GM19463 (cell line): Measurements from ENCODE around the gene WIF1.

Experiments
- ATAC-seq: cut with Tn5 transposase; IDR thresholded peaks from one replicate; pipeline ENCODE4 v1.9.1; 2021; ENCODE audit warnings: mild to moderate bottlenecking, moderate library complexity; ENCODE audit not compliant: unreplicated experiment

The WIF1 gene

DNA sequence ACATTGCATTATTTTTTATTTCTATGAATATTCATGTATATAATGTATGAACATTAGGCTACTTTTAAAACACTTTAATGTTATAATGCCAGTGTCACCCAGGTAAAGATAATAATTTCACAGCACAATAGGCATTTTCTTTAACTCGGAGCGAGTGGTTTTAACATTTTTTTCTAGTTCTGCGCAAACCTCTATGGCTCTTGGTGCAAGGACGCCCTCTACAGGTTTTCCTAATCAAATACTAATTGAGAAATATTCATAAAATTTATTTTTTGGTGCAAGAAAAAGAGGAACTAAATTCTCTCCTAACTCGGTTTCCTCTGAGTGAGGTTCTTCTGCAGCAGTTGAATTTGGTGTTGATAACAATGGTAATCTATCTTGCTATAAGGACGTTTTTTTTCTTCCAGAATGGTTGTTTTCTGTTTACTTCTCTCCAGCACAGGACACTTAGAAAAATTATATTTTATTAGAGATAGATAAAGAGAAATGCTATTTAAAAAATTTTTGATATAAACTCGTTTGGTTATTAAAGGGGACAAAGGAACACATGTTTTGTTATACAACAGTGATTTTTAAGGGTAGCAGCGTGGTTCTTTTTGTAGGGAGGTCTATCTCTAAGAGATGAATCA is 2.4 kb upstream of the WIF1 start:
- no peak for ATAC-seq

- ATAC-seq: no peak
These were observed 1.6 kb upstream of the WIF1 start for GRCh38 chr12:65122703-65123102.

DNA sequence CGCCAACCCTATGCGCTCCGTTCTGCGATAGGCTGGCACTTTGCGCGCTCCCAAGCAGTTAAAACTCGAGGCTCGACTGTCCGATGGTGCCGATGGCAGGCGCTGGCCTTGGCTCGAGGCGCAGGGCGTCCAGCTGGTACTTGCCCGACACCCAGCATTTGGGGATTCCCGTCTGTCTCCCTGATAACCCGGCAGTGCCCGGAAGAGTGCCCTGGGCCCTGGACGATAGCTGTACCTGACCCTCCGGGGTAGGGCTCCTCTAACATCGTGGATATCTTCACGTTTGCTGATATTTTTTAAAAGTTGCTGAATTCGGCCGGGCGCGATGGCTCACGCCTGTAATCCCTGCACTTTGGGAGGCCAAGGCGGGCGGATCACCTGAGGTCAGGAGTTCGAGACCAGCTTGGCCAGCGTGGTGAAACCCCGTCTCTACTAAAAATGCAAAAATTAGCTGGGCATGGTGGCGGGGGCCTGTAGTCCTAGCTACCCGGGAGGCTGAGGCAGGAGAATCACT is 908 bp upstream of the WIF1 start:
- ATAC-seq: no peak

DNA sequence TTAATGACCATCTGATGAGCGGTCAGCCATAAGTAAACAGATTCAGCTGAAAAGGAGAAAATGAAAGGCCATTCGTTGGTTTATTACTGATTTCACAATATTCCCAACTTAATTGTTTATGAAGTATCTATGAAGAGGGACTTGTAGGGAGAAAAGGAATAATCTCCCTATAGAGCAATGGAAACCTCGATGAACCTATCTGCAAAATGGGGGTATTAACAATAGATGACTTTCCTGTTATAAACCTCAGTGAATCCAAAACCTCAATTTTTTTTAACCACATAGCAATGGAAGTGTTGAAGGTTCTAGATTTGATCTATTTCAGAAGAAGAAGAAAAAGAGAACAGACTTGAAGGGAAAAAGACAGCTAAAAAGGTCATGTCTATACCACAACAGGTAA is 2.0 kb downstream of the WIF1 start:
- ATAC-seq: no peak

GRCh38 chr12:65113621-65114035 is 7.5 kb downstream of the WIF1 start:
- ATAC-seq: no peak

- no peak for ATAC-seq
These were observed 14.2 kb downstream of the WIF1 start for GRCh38 chr12:65106948-65107347.

GRCh38 chr12:65100140-65100539 is 21.0 kb downstream of the WIF1 start:
- ATAC-seq: no peak

DNA sequence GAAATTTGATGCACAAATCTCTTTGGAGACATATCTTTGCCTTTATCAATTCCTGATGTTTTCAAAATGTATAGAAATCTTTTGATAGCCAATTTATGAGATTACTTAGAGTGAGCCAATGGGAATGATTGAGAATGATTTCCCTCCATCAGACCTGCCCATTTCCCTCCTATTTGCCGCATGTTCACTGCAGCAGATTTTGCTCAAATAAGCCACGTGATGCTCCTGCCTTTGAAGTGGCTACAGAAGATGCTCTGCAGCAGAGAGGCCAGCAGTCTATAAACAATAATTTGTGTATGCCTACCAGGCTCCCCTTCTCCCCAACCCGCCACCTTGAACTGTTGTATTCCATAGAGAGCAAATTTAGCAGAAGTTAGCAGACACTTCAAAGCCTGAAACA is 21.9 kb downstream of the WIF1 start:
- ATAC-seq: no peak

- no peak for ATAC-seq
These were observed 22.7 kb downstream of the WIF1 start for GRCh38 chr12:65098364-65098763.

DNA sequence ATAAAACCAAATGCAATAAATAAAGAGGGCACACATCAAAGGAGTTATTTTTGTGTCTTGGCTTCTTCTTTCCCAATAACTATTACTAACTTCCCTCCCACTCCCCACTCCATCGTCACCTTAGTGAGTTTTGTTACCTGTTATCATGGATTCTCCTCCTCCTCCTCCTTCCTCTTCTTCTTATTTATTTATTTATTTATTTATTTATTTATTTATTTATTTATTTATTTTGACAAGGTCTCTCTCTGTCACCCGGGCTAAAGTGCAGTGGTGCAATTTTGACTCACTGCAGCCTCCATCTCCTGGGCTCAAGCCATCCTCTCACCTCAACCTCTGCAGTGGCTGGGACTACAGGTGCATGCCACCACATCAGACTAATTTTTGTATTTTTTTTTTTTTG is 26.4 kb downstream of the WIF1 start:
- ATAC-seq: no peak

- ATAC-seq: no peak
These were observed 27.5 kb downstream of the WIF1 start for GRCh38 chr12:65093606-65094005.

DNA sequence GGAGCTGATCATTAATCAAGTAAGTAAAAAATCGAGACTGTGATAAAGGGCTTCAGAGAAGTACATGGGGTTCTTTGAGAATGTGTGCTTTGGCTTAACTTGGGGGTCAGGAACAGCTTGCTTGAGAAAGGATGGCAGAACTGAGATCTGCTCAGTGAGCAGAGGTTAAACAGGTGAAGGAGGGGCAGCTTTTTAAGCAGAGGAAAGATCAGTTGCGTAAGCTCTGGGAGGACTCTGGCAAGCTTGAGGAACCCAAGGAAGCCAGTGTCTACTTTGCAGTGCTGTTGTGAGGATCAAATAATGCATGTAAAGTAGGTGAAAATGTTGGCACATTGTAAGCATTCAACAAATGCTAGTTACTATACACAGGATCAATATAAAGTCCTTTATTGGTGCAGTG is 30.6 kb downstream of the WIF1 start:
- ATAC-seq: no peak

DNA sequence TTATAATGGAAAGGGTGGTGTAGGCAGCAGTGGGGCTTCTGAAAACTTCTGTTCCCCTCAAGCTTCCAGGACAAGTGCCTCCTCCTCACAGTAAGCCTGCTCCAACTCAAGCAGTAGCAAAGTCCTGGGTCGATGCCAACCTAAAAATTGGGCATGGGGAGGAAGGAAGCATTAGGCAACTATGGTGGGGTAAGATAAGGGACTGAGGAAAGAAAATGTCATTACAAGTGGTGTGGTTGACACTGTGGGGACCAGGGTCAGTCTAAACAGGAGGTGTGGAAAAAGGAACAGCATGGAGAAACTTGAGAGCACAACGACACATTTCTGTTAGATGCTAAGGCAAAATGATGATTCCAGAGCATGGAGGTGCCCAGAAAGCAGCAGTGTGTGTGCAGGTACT is 34.9 kb downstream of the WIF1 start:
- no peak for ATAC-seq

- no peak for ATAC-seq
These were observed 36.5 kb downstream of the WIF1 start for GRCh38 chr12:65084579-65084978.

GRCh38 chr12:65083581-65083980 is 37.5 kb downstream of the WIF1 start:
- ATAC-seq: no peak

DNA sequence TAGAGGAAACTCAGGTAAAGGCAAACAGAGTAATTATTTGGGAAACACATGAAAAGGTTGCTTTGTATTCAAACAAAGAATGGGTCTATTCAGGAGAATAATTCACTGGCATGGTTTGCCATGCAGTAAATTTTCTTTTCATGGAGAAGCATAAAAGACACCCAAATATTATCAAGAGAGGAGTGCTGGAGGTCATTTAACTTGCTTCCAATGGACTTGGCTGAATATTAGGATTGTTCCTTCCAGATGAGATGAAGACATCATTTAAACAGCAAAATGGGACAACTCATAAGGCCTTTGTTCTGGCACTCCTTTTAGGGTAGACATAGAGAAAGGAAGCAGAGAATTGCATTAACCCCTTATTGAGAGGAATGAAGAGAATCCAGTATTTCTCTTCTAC is 38.7 kb downstream of the WIF1 start:
- ATAC-seq: no peak

- ATAC-seq: no peak
These were observed 39.6 kb downstream of the WIF1 start for GRCh38 chr12:65081496-65081895.

- ATAC-seq: no peak
These were observed 46.2 kb downstream of the WIF1 start for GRCh38 chr12:65074932-65075331.

DNA sequence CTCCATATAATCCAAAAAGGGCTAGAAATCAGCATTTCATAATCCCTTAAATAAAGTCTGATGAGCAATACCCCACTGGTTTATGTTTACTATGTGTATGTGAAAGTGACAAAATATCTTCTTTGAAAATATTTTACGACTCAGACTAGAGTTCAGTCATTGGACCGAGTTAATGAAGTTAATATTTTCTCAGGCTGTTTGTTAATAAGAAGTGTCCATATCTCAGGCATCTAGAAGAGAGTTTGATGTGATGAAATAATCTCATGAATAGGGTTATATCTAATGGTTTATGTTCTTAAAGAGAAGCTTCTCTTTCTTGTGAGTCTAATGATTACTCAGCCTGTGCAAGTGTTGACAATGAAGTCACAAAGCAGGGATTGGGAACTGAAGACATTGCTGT is 51.8 kb downstream of the WIF1 start:
- ATAC-seq: no peak

DNA sequence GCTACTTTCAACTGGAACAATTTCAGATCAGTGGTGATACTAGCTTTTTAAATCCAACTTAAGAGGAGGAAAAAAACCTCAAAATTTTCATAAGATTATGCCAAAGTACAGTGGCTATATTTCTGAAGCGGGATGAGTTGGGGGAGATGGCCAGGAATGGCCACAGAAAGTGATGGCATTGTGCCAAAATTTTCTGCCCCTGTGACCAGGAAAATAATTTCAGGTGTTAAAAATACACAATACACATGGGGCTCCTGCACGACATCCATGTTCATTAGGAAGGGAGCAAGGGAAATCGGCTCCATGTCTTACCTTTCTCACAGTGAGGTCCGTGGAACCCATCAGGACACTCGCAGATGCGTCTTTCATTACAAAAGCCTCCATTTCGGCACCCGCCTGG is 53.7 kb downstream of the WIF1 start:
- ATAC-seq: no peak

GRCh38 chr12:65055859-65056258 is 65.2 kb downstream of the WIF1 start:
- ATAC-seq: no peak

GRCh38 chr12:65051218-65051617 is 69.9 kb downstream of the WIF1 start:
- ATAC-seq: no peak

DNA sequence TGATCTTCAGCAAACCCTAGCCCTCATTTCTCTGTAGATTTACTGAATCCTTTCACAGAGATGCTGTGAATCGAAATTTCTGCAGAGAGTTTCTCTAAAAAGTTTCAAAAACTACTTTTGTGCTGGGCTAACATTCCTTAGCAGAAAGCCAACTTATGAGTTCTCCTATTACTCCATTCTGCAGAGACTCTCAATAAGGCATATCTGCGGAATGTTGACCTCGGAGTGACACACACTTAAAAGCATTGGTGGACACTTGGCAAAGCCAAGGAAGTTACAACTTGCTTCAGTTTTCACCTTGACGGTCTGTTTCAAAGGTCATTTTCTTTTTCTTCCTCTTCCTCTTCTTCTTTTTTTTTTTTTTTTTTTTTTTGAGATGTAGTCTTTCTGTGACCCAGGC is 75.8 kb downstream of the WIF1 start:
- ATAC-seq: no peak
